ENCODE data around the gene TRNT1.
A peak's percentile ranks its signal among the peaks of the same experiment; 100 is the strongest.

The TRNT1 gene

DNA sequence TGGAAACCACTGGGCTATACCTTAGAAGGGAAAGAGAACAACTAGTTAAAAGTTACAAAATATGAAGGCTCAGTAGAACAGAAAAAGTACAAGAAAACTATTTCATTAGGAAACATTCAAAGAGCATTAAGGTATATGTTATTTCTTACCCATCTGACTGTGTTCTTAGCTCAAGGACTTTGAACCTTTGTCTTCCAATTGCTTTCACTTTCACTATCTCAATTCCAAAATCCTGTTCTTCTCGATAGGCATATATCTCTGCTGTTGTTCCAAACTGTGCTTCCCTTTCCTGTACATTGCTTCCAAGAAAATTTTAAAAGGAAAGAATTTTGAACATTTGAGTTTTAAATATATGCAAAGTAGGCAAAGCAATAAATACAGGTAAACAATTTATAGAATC, 45.9 kb downstream of the TRNT1 start:
- no peak for TF ChIP-seq REST (IDR thresholded peaks at IDR 0.05; ENCODE audit: low read depth)
- no peak for TF ChIP-seq MAX (IDR thresholded peaks at IDR 0.05)
- TF ChIP-seq YY1 (IDR thresholded peaks at IDR 0.05; ENCODE audit: low read depth) = no peak
- TF ChIP-seq CREB1 (IDR thresholded peaks at IDR 0.05; ENCODE audit: low read depth) = no peak
- TF ChIP-seq NFIC (IDR thresholded peaks at IDR 0.05) = no peak
- no peak for TF ChIP-seq USF1 (IDR thresholded peaks at IDR 0.05)
- no peak for TF ChIP-seq EGR1 (IDR thresholded peaks at IDR 0.05)
- no peak for TF ChIP-seq FOXM1 (IDR thresholded peaks at IDR 0.05; ENCODE audit: borderline replicate concordance, low read depth)
- TF ChIP-seq ZBTB7A (IDR thresholded peaks at IDR 0.05; ENCODE audit: low read depth) = no peak
- TF ChIP-seq EP300 (IDR thresholded peaks at IDR 0.05; ENCODE audit: borderline replicate concordance) = no peak
- no peak for TF ChIP-seq RAD21 (IDR thresholded peaks at IDR 0.05; ENCODE audit: low read depth)
- no peak for TF ChIP-seq CEBPB (IDR thresholded peaks at IDR 0.05)
- TF ChIP-seq TAF1 (IDR thresholded peaks at IDR 0.05; ENCODE audit: low read depth) = no peak
- no peak for TF ChIP-seq TEAD4 (IDR thresholded peaks at IDR 0.05)
- no peak for TF ChIP-seq TCF12 (IDR thresholded peaks at IDR 0.05; ENCODE audit: low read depth)

- TF ChIP-seq CREB1 (IDR thresholded peaks at IDR 0.05; ENCODE audit: low read depth) (no peak), ZBTB7A (IDR thresholded peaks at IDR 0.05; ENCODE audit: low read depth) (no peak), CEBPB (IDR thresholded peaks at IDR 0.05) (no peak), EGR1 (IDR thresholded peaks at IDR 0.05) (no peak), EP300 (IDR thresholded peaks at IDR 0.05; ENCODE audit: borderline replicate concordance) (no peak), NFIC (IDR thresholded peaks at IDR 0.05) (no peak), TCF12 (IDR thresholded peaks at IDR 0.05; ENCODE audit: low read depth) (no peak), TAF1 (IDR thresholded peaks at IDR 0.05; ENCODE audit: low read depth) (no peak), USF1 (IDR thresholded peaks at IDR 0.05) (no peak), RAD21 (IDR thresholded peaks at IDR 0.05; ENCODE audit: low read depth) (no peak), MAX (IDR thresholded peaks at IDR 0.05) (no peak), YY1 (IDR thresholded peaks at IDR 0.05; ENCODE audit: low read depth) (no peak), FOXM1 (IDR thresholded peaks at IDR 0.05; ENCODE audit: borderline replicate concordance, low read depth) (no peak)
Measured at GRCh38 chr3:3177861-3178497, 51.2 kb downstream of the TRNT1 start.

DNA sequence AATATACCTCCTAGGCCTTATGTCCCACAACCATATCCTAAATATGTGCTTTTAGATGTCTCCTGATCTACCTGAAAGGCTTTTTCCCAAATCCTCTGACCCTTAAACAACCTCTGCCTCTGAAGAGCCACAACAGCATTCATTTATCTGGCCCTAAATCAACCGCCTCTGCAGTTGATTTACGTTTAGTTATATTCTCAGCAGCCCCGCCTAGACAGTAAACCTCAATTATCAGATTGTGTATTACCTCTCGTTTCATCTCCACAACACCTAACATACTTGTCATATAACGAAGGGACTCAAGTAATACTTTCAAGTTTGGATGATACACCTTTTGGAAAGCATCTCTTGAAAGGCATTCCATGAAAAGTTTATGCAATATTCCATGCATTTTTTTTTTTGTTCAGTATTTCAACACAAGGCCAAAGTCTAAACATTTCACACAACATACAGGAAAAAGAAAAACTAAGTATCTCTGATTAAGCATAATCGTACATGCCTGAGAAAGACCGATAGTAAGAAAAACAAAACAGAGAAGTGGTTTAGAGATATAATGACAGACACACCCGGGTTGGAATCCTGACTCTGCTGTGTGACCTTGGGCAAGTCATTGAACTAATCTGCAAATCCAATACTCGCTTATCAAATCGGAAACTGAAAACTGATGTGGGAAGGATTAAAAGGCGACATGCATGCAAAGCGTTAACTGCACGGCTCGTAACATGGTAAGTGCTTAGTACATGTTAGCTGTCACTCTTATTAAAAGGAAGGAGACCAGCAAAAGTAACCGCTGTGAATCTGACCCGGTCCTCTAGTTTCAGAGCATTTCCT, 52.0 kb downstream of the TRNT1 start:
- no peak for TF ChIP-seq TEAD4 (IDR thresholded peaks at IDR 0.05)
- TF ChIP-seq EGR1 (IDR thresholded peaks at IDR 0.05) = no peak
- no peak for TF ChIP-seq EP300 (IDR thresholded peaks at IDR 0.05; ENCODE audit: borderline replicate concordance)
- no peak for TF ChIP-seq CREB1 (IDR thresholded peaks at IDR 0.05; ENCODE audit: low read depth)
- TF ChIP-seq ZBTB7A (IDR thresholded peaks at IDR 0.05; ENCODE audit: low read depth) = no peak
- no peak for TF ChIP-seq CEBPB (IDR thresholded peaks at IDR 0.05)
- no peak for TF ChIP-seq USF1 (IDR thresholded peaks at IDR 0.05)
- TF ChIP-seq NFIC (IDR thresholded peaks at IDR 0.05) = no peak
- TF ChIP-seq MAX (IDR thresholded peaks at IDR 0.05) = no peak
- TF ChIP-seq TCF12 (IDR thresholded peaks at IDR 0.05; ENCODE audit: low read depth) = no peak
- no peak for TF ChIP-seq RAD21 (IDR thresholded peaks at IDR 0.05; ENCODE audit: low read depth)
- TF ChIP-seq YY1 (IDR thresholded peaks at IDR 0.05; ENCODE audit: low read depth) = no peak
- no peak for TF ChIP-seq REST (IDR thresholded peaks at IDR 0.05; ENCODE audit: low read depth)

DNA sequence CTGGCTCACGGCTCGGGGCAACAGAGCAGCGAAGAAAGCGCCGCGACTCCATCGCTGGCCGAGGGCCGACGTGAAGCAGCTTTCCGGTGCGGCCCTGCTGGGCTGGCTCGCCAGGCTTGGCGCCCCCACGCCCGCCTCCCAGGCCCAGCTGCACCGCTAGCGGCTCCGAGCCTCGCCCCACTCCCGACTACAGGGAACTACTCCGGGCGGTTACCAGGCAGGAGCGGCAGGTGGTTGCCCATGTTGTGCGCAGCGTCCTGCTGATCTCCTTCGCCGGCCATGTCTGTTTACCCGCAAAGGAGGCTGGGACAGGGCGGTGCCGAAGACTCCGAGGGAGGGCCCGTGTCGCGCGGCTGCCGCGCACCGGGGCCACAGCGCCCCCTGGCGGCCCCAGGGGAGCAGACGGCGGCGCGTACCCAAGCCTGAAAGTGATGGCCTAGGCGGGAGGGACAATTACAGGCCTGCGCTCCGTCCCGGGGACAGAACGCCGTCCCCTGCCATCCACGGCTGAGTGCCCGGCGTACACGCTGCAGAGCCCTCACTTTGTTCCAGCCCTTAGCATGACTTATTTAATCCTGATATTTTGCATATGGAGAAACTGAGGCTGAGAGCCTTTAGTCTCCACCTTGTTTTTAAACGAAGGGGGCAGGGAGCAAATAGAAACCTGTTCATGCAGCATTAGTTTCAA, 52.8 kb downstream of the TRNT1 start, which contains the start of gene CRBN:
Gene CRBN, minus strand, starts transcription at position 285 of the 688 bp plus-strand sequence. Its CDS starts 4 bp downstream, at position 281.
- peak; percentile 94 for TF ChIP-seq YY1 (IDR thresholded peaks at IDR 0.05; ENCODE audit: low read depth)
- TF ChIP-seq MAX (IDR thresholded peaks at IDR 0.05) = peak; percentile 34; the same call in 1 of the 2 replicates
- TF ChIP-seq TCF12 (IDR thresholded peaks at IDR 0.05; ENCODE audit: low read depth) = peak; percentile 33; the same call in 1 of the 2 replicates
- peak; percentile 25; the same call in 1 of the 2 replicates for TF ChIP-seq RAD21 (IDR thresholded peaks at IDR 0.05; ENCODE audit: low read depth)
- TF ChIP-seq TAF1 (IDR thresholded peaks at IDR 0.05; ENCODE audit: low read depth) = peak; percentile 69
- no peak for TF ChIP-seq TEAD4 (IDR thresholded peaks at IDR 0.05)
- TF ChIP-seq CREB1 (IDR thresholded peaks at IDR 0.05; ENCODE audit: low read depth) = no peak
- TF ChIP-seq REST (IDR thresholded peaks at IDR 0.05; ENCODE audit: low read depth) = no peak

All from Ishikawa (cell line).